ENCODE data around the gene C1orf35.

Gene C1orf35

DNA sequence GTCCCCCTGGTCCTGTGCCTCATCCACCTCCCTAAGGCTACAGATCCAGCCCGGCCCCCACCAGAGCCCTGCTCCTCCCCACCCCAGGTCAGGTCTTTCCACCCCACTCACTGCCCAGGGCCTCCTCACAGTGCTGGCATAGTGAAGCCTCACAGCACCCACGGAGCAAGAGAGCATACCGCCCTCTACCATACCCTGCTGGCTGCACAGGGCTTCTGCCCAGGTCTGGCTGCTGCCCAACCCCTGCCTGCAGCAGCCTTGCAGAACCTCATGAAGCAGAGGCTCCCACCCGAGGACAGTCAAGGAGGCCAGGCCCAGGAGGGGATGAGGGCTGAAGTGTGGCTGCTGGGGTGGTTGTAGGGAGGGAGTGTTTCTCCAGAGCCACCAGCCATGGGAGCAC, 40.3 kb downstream of the C1orf35 start:
- peak; percentile 5; the same call in 1 of the 3 replicates for ATAC-seq
- TF ChIP-seq OSR1 (CRISPR knock-in tag; IDR thresholded peaks at IDR 0.05) (no peak), TOX (CRISPR knock-in tag; IDR thresholded peaks at IDR 0.05; ENCODE audit: borderline replicate concordance) (no peak), TCF4 (CRISPR knock-in tag; IDR thresholded peaks at IDR 0.05; ENCODE audit: borderline replicate concordance) (no peak), ZNF8 (CRISPR knock-in tag; IDR thresholded peaks at IDR 0.05) (no peak)
- TF ChIP-seq, protein P1, sequence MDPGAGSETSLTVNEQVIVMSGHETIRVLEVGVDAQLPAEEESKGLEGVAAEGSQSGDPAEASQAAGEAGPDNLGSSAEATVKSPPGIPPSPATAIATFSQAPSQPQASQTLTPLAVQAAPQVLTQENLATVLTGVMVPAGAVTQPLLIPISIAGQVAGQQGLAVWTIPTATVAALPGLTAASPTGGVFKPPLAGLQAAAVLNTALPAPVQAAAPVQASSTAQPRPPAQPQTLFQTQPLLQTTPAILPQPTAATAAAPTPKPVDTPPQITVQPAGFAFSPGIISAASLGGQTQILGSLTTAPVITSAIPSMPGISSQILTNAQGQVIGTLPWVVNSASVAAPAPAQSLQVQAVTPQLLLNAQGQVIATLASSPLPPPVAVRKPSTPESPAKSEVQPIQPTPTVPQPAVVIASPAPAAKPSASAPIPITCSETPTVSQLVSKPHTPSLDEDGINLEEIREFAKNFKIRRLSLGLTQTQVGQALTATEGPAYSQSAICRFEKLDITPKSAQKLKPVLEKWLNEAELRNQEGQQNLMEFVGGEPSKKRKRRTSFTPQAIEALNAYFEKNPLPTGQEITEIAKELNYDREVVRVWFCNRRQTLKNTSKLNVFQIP (CRISPR knock-in tag; IDR thresholded peaks at IDR 0.05; ENCODE audit: borderline replicate concordance, low read depth): no peak

DNA sequence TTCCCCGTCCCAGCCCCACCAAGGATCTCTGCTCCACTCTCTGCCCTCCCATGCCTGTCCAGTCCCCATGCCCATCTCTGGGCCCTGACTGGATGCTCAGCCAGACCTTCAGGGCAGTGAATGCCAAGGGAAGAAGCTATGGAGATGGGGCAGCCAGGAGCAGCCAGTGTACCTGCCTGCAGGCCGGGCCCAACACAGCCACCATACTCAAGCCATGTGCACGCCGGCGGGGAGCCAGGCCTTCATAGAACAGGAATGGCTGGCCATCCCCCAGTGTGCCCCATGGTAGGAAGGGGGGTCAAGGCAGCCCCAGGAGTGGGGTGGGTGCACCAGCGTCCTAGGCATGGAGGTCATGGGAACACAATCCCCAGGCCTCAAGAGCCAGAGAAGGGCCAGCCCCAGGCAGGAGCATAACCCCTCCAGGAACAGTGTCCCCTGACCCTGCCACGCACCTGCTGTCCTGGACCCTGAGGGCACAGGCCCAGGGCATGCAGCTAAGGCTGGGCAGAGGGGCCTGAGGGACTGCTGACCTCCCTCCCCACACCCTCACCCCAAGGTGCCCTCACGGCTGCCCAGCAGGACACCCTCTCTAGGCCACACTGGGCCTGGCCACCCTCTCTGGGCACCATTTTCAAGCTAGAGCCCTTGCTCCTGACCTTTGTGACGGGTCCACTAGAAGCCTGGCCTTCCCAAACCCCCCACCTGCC, 40.9 kb downstream of the C1orf35 start:
- no peak for ATAC-seq

DNA sequence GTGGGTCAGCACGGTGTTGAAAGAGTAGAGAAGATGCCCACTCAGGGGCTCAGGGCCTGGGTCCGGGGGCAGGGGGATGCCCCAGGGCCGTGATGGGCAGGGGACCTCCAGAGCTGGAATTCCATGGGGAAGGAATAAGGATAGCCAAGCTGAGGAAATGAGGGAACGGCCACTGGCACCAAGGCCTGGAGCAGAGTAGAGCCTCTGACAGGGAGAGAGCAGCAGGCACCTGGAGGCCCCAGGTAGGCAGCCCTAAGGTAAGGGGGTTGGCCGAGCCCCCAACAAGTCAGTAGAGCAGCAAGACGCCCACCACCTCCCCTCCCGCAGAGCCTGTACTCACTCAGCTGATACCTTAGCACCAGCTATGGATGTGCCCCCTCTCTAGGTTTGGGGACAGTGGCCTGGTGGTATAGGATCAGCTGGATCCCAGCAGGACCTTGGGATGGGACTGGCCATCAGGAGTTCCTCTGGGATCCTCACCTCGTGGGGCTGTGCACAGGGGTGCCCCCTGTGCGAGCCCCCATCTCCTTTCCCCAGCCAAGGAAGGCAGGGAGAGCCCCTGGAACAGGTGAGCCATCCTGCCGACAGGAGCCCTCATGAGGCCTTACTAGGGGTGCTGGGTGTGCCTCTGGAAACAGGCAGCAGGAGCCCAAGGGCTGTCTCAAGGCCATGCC, 41.6 kb downstream of the C1orf35 start:
- ATAC-seq: no peak

More for the DNA sequence above, 40.9 kb downstream of the C1orf35 start:
- no peak for TF ChIP-seq BACH2 (CRISPR knock-in tag; IDR thresholded peaks at IDR 0.05; ENCODE audit: borderline replicate concordance)
- TF ChIP-seq, protein P1 (CRISPR knock-in tag; IDR thresholded peaks at IDR 0.05; ENCODE audit: borderline replicate concordance, low read depth): no peak
- TF ChIP-seq ARNTL (CRISPR knock-in tag; IDR thresholded peaks at IDR 0.05; ENCODE audit: borderline replicate concordance, low read depth): no peak
- TF ChIP-seq, protein P2, sequence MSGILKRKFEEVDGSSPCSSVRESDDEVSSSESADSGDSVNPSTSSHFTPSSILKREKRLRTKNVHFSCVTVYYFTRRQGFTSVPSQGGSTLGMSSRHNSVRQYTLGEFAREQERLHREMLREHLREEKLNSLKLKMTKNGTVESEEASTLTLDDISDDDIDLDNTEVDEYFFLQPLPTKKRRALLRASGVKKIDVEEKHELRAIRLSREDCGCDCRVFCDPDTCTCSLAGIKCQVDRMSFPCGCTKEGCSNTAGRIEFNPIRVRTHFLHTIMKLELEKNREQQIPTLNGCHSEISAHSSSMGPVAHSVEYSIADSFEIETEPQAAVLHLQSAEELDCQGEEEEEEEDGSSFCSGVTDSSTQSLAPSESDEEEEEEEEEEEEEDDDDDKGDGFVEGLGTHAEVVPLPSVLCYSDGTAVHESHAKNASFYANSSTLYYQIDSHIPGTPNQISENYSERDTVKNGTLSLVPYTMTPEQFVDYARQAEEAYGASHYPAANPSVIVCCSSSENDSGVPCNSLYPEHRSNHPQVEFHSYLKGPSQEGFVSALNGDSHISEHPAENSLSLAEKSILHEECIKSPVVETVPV (CRISPR knock-in tag; IDR thresholded peaks at IDR 0.05): no peak
- no peak for TF ChIP-seq TCF4 (CRISPR knock-in tag; IDR thresholded peaks at IDR 0.05; ENCODE audit: borderline replicate concordance)
- no peak for TF ChIP-seq GLIS3 (CRISPR knock-in tag; IDR thresholded peaks at IDR 0.05)
- no peak for TF ChIP-seq ZFP3 (CRISPR knock-in tag; IDR thresholded peaks at IDR 0.05)
- no peak for TF ChIP-seq PPARA (CRISPR knock-in tag; IDR thresholded peaks at IDR 0.05; ENCODE audit: borderline replicate concordance)
- TF ChIP-seq TOX (CRISPR knock-in tag; IDR thresholded peaks at IDR 0.05; ENCODE audit: borderline replicate concordance): no peak

More for the DNA sequence above, 41.6 kb downstream of the C1orf35 start:
- TF ChIP-seq, protein P3, sequence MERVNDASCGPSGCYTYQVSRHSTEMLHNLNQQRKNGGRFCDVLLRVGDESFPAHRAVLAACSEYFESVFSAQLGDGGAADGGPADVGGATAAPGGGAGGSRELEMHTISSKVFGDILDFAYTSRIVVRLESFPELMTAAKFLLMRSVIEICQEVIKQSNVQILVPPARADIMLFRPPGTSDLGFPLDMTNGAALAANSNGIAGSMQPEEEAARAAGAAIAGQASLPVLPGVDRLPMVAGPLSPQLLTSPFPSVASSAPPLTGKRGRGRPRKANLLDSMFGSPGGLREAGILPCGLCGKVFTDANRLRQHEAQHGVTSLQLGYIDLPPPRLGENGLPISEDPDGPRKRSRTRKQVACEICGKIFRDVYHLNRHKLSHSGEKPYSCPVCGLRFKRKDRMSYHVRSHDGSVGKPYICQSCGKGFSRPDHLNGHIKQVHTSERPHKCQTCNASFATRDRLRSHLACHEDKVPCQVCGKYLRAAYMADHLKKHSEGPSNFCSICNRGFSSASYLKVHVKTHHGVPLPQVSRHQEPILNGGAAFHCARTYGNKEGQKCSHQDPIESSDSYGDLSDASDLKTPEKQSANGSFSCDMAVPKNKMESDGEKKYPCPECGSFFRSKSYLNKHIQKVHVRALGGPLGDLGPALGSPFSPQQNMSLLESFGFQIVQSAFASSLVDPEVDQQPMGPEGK (CRISPR knock-in tag; IDR thresholded peaks at IDR 0.05; ENCODE audit: borderline replicate concordance): no peak
- TF ChIP-seq PPARA (CRISPR knock-in tag; IDR thresholded peaks at IDR 0.05; ENCODE audit: borderline replicate concordance): no peak
- TF ChIP-seq SNAI2 (CRISPR knock-in tag; IDR thresholded peaks at IDR 0.05): no peak
- TF ChIP-seq, protein P2 (CRISPR knock-in tag; IDR thresholded peaks at IDR 0.05): no peak
- TF ChIP-seq, protein P1 (CRISPR knock-in tag; IDR thresholded peaks at IDR 0.05; ENCODE audit: borderline replicate concordance, low read depth): no peak
- no peak for TF ChIP-seq ZC3H10 (CRISPR knock-in tag; IDR thresholded peaks at IDR 0.05)
- no peak for TF ChIP-seq ZNF8 (CRISPR knock-in tag; IDR thresholded peaks at IDR 0.05)
- TF ChIP-seq, protein P4, sequence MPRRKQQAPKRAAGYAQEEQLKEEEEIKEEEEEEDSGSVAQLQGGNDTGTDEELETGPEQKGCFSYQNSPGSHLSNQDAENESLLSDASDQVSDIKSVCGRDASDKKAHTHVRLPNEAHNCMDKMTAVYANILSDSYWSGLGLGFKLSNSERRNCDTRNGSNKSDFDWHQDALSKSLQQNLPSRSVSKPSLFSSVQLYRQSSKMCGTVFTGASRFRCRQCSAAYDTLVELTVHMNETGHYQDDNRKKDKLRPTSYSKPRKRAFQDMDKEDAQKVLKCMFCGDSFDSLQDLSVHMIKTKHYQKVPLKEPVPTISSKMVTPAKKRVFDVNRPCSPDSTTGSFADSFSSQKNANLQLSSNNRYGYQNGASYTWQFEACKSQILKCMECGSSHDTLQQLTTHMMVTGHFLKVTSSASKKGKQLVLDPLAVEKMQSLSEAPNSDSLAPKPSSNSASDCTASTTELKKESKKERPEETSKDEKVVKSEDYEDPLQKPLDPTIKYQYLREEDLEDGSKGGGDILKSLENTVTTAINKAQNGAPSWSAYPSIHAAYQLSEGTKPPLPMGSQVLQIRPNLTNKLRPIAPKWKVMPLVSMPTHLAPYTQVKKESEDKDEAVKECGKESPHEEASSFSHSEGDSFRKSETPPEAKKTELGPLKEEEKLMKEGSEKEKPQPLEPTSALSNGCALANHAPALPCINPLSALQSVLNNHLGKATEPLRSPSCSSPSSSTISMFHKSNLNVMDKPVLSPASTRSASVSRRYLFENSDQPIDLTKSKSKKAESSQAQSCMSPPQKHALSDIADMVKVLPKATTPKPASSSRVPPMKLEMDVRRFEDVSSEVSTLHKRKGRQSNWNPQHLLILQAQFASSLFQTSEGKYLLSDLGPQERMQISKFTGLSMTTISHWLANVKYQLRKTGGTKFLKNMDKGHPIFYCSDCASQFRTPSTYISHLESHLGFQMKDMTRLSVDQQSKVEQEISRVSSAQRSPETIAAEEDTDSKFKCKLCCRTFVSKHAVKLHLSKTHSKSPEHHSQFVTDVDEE (CRISPR knock-in tag; IDR thresholded peaks at IDR 0.05): no peak
- no peak for TF ChIP-seq ZNF565 (CRISPR knock-in tag; conservative IDR thresholded peaks at IDR 0.05; ENCODE audit: low read depth)
- no peak for TF ChIP-seq RARB (CRISPR knock-in tag; IDR thresholded peaks at IDR 0.05)
- no peak for TF ChIP-seq TOX (CRISPR knock-in tag; IDR thresholded peaks at IDR 0.05; ENCODE audit: borderline replicate concordance)
- no peak for TF ChIP-seq ISL1 (CRISPR knock-in tag; IDR thresholded peaks at IDR 0.05)
